ENCODE measurements around the gene ATAD3A.

DNA sequence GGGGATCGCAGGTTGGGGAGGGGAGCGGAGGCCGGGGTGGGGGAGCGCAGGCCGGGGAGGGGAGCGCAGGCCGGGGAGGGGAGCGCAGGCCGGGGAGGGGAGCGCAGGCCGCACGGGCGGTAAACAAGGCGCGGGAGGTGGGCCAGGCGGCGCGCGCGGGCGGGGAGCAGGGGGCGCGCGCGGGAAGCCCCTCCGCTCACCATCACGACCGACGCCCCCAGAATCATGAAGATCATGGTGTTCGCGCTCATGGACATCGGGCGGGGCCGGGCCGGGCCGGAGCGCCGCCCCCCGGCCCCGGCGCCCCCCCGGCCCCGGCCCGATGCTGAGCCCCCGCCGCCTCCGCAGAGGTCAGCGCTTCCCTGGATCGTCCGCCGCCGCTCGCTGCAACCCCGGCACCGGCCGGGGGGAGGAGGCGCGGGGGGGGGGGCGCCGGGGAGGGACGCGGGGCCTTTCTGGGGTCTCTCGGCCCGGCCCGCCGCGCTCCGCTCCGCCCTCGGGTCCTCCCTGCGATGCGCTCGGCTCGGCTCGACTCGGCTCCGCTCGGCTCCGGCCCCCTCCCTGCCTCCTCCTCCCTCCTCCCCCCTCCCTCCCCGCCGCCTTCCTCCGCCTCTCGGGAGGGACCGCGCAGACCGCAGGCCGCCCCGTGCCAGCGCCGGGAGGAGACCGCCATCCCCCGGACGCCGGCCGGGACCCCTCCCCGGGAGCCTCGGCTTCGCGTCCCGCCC lies 28.3 kb downstream of the ATAD3A start, which contains the start of gene TMEM240:
- TF ChIP-seq POLR2AphosphoS5 (IDR thresholded peaks at IDR 0.05) = no peak
- TF ChIP-seq, protein P1, sequence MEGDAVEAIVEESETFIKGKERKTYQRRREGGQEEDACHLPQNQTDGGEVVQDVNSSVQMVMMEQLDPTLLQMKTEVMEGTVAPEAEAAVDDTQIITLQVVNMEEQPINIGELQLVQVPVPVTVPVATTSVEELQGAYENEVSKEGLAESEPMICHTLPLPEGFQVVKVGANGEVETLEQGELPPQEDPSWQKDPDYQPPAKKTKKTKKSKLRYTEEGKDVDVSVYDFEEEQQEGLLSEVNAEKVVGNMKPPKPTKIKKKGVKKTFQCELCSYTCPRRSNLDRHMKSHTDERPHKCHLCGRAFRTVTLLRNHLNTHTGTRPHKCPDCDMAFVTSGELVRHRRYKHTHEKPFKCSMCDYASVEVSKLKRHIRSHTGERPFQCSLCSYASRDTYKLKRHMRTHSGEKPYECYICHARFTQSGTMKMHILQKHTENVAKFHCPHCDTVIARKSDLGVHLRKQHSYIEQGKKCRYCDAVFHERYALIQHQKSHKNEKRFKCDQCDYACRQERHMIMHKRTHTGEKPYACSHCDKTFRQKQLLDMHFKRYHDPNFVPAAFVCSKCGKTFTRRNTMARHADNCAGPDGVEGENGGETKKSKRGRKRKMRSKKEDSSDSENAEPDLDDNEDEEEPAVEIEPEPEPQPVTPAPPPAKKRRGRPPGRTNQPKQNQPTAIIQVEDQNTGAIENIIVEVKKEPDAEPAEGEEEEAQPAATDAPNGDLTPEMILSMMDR (IDR thresholded peaks at IDR 0.05) = no peak
